HG03558 (cell line): Measurements from ENCODE around the gene PHLPP1.

Experiments used
- ATAC-seq: cut with Tn5 transposase; IDR thresholded peaks from one replicate; pipeline ENCODE4 v1.9.1; 2021; ENCODE audit warnings: moderate number of reproducible peaks; ENCODE audit not compliant: unreplicated experiment; ENCODE audit errors: extremely low read depth

The PHLPP1 gene

GRCh38 chr18:62918361-62918760, 203.0 kb downstream of the PHLPP1 start:
- ATAC-seq = no peak

- ATAC-seq = no peak
Measured at GRCh38 chr18:62919109-62919838, 203.9 kb downstream of the PHLPP1 start.

DNA sequence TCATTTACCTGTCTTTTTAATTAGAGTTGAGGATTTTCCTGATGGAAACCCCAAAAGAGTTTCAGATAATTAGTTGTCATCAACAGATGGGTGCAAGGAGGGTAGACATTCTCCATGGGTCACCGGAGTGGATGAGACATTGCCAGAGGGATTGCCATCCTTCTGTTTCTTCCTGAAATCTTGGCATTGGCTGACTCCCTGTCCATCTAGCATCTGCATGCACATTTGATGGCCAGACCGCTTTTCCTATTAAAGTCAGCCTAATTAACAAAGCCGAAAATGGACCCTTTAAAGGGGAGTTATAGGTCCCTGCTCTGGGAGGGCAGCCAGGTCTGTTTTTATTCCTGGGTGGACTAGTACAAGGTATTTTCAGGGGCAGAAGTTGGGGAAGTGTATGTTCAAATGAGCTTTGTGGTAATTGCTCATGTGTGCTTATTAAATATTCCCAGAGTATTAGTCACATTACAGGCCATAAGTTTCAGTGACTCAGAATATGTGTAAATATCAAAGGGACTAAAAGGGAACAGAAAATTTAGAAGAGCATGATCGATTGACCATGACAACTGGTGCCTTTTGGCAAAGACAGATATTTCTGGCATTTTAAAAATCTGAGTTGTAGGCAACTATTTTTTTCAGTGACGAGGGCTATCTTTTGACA, 209.8 kb downstream of the PHLPP1 start:
- no peak for ATAC-seq

DNA sequence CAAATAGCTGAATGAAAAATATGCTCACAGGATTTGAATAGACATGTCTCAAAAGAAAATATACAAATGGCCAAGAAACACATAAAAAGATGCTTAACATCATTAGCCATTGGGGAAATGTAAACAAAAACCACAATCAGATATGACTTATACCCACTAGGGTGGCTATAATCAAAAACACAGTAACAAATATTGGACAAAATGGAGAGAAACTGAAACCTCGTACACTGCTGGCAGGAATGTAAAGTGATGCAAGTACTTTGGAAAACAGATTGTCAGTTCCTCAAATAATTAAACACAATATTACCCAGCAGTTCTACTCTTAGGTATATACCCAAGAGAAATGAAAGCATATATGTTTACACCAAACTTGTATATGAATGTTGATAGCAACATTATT, 213.0 kb downstream of the PHLPP1 start:
- no peak for ATAC-seq

DNA sequence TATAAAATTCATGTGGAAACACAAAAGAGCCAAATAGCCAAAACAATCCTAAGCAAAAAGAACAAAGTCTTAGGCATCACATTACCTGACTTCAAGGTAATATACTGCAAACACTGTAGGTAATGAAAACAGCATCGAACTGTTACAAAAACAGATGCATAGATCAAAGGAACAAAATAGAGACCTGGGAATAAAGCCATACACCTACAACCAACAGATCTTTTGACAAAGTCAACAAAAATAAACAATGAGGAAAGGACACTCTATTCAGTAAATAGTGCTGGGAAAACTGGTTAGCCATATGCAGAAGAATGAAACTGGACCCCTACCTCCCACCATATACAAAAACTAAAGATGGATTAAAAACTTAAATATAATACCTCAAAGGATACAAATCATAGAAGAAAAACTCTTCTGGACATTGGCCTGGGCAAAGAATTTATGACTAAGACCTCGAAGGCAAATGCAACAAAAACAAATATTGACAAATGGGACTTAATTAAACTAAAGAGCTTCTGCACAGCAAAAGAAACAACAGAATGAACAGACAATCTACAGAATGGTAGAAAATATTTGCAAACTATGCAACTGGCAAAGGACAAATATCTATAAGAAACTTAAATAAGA, 218.0 kb downstream of the PHLPP1 start:
- ATAC-seq = no peak

DNA sequence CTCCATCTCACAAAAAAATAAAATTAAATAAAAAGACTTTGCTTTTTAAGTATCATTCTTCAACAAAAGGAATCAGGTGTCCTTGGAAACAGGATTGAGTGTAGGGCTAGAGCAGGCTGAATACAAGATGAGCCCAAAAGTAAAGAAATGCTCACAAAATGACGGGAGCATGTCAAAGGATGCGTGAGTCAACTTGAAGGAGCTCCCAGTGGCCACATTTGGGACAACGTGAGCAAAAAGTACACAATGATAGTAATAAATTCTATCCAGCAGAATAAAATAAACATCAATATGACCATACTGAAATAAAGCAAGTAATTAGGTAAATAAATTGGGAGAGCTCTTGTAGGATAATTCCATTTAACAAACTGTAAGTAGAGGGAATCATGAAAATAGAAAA, 220.7 kb downstream of the PHLPP1 start:
- no peak for ATAC-seq

DNA sequence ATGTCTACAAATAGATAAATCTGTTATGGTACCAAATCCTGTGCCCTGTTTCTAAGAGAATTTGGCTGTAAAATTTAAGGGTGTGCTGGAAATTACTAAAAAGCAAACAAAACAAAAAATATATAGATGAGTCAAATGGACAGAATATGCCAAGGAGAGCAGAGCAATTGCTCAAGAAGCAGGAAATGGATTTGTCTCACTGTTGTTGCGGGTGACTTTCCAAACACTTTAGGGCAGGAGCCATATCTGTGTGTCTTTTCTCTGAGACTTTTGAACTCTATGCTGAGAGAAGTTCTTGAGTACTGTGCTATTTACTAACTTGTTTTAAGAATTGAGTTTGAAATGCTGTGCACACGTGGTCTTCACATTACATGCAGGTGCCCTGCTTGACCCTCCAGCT, 221.7 kb downstream of the PHLPP1 start:
- ATAC-seq = no peak

DNA sequence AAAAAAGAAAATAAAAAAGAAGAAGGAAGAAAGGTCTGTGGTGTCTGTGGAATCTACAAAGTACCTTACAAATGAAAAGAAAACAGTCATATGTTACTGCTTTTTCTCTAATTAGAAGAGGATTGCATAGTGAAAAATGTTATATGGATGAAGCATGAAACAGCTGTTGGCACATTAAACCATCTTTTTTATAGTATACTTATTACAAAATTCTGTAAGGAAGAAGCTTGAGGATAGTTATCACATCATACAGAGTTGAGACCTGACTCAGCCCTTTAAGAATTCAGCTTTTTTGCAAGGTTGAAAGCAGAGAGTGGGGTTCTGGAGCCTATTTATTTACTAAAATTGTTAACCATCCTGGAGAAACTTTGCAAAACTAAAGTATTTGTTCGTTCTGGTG, 222.7 kb downstream of the PHLPP1 start:
- ATAC-seq = no peak

GRCh38 chr18:62938487-62938886, 223.1 kb downstream of the PHLPP1 start:
- no peak for ATAC-seq

- no peak for ATAC-seq
Measured at GRCh38 chr18:62939433-62939832, 224.1 kb downstream of the PHLPP1 start.

DNA sequence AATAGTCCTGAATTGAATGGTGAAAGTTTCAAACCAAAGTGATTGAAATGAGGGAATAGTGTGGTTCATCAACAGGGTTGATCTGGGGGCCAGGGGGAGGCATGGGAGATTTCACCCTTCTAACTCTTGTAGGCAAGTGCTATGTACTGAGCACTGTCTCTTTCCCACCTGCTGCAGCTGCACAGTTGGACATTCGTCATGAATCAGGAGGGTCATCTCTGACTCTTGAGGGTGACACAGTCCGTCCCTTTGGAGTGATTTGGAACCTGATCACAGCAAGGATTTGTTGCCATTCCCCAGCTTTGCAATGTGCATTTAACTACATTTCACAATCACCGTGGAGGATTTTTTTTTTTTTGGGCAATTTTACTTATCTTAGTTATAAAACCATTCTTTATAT, 224.6 kb downstream of the PHLPP1 start:
- ATAC-seq = no peak

DNA sequence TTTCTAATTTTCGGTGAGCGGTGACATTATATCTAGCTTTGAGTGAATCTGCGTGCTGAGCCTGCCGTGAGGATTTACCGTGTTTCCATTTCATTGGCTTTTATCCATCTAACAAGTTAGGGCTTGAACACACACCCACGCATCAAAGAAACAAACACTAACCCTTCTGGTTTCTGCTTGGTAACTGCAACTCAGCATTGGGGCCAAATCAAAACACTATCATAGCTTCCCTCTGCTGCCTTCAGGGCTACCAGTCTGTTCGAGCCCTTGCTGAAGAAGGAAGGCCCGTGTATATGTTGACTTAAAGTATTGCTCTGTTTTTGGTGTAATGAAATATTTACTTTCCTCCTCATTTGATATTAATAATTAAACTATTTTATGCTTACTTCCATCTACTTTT, 227.2 kb downstream of the PHLPP1 start:
- ATAC-seq = no peak

DNA sequence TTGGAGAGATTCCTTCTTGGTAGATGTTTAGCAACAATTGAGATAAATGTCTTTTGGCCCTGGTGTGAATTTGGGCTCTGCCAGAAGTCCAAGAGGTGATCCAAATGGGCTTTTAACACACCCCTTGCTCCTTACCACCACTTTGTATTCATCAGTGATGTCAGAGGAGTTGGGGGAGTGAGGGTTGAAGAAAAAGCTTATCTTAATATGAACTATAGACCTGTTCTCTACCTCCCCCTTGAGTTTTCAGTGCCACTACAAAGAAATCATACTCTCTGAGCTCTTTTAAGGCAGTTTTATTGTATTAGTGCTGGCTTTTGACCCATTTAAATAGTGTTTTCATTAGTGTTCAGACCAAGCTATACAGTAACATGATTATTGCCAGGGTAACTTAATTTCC, 229.1 kb downstream of the PHLPP1 start:
- ATAC-seq = no peak

DNA sequence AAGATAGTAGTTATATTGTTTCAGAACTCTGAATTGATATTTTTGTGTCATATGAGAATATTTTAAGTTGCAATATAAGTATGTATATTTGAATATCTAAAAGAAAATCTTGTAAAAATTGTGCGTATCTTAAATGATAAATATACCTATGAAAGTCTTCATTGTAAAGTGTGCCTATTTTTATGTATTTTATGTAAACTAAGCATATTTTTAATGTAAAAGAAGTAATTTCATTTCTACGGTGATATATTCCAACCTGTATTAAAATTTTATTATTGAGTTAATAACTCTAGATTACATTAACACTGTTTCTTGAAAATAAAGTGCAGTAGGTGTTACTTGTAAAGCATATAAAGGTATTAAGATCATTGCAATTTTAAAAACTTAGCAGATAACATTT, 233.4 kb downstream of the PHLPP1 start:
- no peak for ATAC-seq

DNA sequence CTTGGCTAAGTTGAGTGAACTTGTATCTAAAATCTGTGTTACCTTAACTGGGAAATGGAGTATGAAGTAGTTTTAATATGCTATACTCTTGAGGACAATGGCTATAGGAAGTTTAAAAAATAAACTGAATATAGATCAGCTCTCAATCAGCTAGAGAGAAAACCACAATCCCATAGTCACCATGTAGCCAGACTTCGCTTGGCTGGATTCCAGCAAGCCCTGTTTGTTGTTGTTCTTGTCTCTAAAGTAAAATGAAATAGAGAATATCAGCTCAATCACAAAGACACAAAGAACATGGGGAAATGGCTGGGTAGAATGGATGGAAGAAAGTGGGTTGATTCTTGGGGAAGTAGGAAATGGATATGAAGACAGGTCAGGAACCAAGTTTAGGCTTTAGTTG, 234.9 kb downstream of the PHLPP1 start:
- no peak for ATAC-seq

DNA sequence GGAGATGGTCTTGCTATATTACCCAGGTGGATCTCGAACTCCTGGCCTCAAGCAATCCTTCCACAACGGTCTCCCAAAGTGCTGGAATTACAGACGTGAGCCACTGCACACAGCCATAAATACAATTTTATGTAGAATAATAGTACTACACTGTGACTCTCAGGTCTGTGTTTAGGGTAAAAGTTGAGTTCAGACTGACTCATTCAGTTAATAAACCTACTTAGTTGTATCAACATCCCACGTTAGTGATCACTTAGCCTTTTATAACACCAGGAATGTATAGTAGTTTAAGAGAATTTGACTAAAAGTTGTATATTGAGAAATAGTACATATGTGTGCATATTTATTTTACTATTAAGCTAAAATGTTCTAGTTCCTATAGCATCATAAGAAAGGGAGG, 237.5 kb downstream of the PHLPP1 start:
- no peak for ATAC-seq

GRCh38 chr18:62953663-62954062, 238.3 kb downstream of the PHLPP1 start:
- no peak for ATAC-seq

- no peak for ATAC-seq
Measured at GRCh38 chr18:62954366-62954765, 239.0 kb downstream of the PHLPP1 start.

- ATAC-seq = peak; percentile 56
Measured at GRCh38 chr18:62957885-62958472, 242.6 kb downstream of the PHLPP1 start.

DNA sequence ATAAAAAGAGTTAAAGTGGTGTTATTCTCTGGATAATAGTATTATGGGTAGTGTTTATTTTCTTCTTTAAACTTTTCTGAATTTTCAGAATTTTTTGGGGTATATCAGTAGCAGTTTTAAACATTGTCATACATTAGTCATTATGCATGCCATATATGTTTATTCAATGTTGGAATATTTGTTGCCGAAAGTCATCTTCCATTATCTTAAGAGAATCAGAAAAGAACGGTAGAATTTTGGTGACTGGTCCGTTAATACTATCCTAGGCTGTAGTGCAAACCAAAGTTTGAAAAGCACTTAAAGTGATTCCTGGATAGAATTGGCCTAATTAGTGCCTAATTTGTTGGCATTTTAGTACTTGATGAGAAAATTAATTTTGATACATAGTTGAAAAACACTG, 244.1 kb downstream of the PHLPP1 start:
- no peak for ATAC-seq

GRCh38 chr18:62963507-62963906, 248.2 kb downstream of the PHLPP1 start:
- no peak for ATAC-seq
